ENCODE data around the gene NUP93.
"Not testable (repeated sequence)": the region's sequence is repeated elsewhere in the genome, so short reads cannot be mapped to it uniquely, and the experiment has no call there.

NUP93 gene

GRCh38 chr16:56779906-56780305 is 50.0 kb downstream of the NUP93 start:
- DNase-seq (ENCODE audit: low read depth): no peak

DNA sequence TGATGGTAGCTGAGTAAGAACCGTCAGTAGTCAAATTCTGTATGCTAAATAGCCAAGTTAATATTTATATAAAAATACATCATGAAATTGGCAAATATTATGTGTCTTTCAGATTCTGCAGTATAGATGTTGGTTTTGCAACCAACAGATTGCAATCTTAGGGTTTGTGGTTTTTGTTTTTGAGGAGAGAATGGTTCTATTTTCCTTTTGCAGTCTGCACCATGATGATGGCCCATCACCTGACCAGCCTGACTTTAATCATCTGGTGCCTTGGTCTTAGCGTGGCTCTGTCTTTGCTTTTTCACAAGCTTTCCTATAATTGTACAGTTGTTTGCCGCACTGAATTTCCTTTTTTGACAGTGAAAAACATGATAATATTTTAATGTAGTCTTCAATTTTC is 50.7 kb downstream of the NUP93 start:
- DNase-seq (ENCODE audit: low read depth): no peak

DNA sequence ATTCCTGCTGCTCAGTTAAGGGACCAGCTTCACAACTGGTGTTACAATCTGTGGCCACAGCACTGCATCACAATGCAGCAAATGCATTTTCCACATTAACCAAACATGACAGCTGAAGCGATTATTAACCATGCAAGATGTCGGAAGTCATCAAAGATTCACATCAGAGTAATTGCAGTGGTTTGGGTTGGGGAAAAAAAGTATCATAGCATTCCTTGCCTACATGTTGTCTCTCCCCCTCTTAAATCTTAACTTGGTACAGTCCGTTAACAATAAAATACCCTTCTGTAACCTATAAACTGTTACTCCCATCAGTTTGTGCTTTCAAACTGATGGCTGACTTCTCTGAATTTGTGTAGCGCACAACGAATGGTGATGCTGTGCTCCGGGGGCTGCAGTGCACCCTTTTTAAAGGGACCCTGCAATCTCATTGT is 51.6 kb downstream of the NUP93 start:
- no peak for DNase-seq (ENCODE audit: low read depth)

DNA sequence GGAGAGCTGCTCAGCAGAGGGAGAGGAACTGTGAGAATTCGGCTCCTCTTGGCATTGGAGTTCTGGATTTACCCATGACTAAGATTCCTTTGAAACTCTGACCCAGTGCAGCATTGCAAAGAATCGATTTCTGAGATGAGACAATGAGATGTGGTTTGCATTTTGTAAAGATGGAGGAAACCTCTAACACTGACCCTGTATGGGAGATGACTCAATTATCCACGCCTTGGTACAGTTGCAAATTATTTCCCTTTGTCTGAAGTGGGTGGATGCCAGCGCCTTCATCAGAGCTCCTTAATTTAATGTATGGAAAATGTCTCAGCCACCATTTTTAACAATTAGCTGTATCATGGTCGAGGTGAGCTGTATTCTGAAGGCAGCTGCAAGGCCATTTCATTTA is 53.4 kb downstream of the NUP93 start:
- no peak for DNase-seq (ENCODE audit: low read depth)

DNA sequence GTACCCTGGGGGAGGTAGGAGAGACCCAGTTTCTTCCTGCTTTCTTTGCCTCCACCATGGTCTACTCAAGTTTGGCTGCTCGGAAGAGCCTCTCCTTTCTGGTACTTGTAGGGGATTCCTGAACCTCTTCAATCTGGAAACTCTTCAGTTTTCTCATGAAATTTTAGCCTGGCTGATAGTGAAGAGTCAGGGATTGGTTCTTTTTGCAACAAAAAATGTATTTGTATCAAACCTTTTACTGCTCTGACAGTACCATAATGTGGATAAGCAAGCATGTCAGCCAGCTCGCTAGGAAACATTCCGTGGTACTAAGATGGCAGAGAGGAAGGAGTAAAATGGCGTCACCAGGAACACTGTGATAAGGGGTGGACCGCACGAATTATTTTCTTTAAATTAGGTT is 55.4 kb downstream of the NUP93 start:
- DNase-seq (ENCODE audit: low read depth): no peak

DNA sequence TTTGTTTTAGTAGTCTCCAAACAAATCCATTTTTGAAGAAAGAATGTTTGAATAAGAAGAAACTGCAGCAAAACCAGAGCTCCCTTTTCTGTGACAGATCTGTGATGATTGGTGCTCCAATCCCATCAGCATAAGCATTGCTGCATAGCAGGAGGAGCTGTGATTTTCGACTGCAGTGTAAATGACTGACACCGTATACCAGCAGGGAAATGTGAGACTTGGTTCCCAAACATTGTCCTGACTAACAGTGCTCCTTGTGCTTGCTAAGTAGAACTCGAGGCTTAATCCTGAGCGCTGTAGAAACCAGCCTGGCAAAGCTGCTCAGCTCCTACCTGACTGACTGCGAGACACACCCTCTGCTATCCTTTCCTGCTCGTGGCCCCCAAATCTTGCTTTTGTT is 57.2 kb downstream of the NUP93 start:
- no peak for DNase-seq (ENCODE audit: low read depth)

DNA sequence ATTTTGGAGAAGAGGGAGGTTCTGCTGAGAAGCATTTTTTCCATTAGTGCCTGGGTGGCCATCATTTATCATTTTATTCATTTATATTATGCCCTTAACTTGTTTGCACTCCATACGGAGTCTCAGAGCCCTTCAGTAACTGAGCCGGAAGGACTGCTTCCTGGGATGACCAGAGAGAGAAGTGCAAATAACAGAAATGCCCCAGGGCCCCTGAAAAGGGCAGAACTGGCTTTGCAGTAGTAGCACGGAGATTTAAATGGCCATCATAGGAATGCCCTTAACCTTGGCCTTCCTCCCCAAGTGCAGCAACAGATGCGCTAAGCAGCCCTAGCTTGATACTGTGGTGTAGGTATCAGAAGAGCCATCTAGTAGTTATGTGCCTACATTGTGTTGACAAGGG is 58.5 kb downstream of the NUP93 start:
- no peak for DNase-seq (ENCODE audit: low read depth)

DNA sequence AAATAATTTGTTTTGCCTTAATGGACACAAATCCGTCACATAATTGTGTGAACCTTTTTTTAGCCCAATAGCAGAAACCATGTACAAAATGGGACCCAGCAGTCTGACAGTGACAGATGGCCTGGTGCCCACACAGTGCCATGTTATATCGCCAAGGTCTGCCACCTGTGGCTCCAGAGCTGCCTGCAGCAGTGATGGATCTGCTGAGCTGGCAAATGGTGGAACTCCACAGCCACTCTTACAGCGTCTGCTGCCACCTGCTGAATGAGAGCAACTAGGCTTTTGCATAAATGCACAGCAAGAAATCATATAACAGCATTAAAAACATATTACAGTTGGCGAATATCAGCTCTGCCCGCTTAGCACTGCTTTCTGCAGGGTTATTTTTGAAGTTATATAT is 59.4 kb downstream of the NUP93 start:
- no peak for DNase-seq (ENCODE audit: low read depth)

GRCh38 chr16:56792967-56793366 is 63.0 kb downstream of the NUP93 start:
- DNase-seq (ENCODE audit: low read depth): no peak

- no peak for DNase-seq (ENCODE audit: low read depth)
Observed at GRCh38 chr16:56793492-56793891, 63.6 kb downstream of the NUP93 start.

- DNase-seq (ENCODE audit: low read depth): no peak
Observed at GRCh38 chr16:56795011-56795410, 65.1 kb downstream of the NUP93 start.

GRCh38 chr16:56797038-56797437 is 67.1 kb downstream of the NUP93 start:
- DNase-seq (ENCODE audit: low read depth): not testable (repeated sequence)

DNA sequence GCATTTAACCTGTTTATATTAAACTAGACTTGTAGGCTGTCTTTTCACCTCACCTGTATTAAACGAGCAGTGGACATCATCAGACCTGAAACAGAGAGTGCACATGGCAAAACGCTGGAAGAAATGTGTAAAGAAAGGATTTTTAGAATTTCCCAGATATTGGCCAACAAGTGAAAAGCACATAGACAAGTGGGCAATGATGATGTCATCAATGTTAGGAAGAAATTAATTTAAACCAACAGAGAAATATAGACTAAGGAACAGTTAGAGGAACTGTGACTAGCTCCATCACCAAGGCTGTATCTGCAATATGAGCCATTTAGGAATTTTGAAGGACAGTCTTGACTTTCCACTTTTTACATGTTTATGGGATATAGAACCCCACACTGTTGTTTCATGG is 67.9 kb downstream of the NUP93 start:
- DNase-seq (ENCODE audit: low read depth): no peak

GRCh38 chr16:56798955-56799354 is 69.0 kb downstream of the NUP93 start:
- DNase-seq (ENCODE audit: low read depth): no peak

DNA sequence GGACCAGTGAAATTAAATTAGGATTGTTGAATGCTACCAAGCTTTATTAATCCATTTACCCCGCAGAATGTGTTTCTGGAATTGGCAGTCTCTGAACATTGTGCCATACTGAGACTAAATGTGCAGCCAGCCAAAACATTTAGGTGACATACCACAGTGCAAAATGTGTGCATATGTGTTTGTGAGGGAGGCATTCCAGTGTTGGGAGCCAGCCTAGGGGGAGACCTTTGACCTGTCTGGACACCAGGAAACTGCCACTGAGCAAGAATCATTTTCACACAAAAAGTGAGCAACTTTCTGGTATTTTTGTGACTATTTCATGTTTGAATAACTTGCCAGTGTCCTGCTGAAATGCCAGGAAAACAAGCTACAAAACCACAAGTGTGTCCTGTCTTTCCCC is 70.4 kb downstream of the NUP93 start:
- no peak for DNase-seq (ENCODE audit: low read depth)

DNA sequence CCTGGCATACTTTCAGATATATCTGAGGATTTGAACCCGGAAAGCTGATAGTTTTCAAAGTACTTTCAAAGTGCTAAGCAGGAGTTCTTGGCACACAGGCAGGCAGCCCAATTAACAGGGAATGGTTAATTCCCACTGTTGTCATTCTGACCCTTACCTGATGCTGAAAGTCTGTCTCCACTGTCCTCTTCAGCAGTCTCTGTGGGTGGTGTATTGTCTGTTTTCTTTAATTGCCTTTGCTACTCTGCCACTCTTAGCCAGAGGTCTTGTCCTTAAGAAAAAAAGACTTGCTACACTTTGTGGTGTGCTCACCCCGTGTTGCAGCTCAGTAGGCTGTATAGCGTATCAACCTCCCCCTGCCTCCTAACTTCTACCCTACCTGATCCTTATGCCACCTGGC is 71.8 kb downstream of the NUP93 start:
- no peak for DNase-seq (ENCODE audit: low read depth)

DNA sequence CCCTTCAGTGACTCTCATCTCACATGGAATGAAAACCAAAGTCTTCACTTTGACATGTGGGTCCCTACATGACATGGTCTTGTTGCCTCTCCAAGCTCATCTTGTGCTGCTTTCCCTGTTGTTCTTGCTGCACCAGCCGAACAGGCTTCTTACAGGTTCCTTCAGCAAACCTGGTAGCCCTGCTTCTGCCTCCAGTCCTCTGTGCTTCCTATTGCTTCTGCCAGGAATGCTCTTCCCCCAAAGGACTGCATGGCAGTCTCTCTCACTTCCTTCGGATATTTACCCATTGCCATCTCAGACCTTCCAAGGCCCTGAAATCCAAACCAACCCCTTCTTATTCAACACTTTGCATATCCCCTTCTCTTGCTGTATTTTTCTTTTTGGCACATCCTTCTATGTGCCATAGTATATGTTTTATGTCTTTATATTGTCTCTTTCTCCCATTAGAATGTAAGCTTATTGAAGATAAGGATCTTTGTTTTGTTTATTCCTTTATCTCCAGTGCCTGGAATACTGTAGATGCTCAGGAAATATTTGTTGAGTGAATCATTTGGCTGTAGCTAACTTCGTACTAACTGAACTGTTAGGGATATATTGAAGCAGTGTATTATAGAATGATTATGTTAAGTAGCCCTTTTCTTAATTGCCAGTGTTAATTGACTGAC is 77.2 kb downstream of the NUP93 start:
- no peak for DNase-seq (ENCODE audit: low read depth)

DNA sequence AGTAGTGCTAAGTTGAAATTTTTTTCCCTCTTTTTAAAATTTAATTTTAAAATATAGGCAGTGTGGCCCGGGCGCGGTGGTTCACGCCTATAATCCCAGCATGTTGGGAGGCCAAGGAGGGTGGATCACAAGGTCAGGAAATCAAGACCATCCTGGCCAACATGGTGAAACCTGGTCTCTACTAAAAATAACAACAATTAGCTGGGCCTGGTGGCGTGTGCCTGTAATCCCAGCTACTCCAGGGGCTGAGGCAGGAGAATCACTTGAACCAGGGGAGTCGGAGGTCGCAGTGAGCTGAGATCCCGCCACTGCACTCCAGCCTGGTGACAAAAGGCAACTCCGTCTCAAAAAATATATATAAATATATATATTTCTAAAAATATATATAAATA is 77.7 kb downstream of the NUP93 start:
- DNase-seq (ENCODE audit: low read depth): not testable (repeated sequence)

DNA sequence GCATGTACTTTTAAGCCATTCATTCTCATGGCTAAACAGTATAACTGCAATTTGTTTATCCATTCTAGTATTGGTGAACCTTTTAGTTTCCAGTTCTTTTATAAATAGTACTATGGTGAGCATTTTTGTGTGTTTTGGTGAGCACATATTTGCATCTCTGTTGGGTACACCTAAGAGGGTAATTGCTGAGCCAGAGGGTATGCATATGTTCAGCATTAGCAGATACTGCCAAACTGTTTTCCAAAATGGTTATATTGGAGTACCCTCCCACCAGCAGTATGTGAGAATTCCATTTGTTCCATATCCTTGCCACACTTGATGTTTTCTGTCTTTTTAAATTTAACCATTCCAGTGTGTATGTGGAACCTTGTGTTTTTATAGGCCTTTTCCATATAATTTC is 81.0 kb downstream of the NUP93 start:
- DNase-seq (ENCODE audit: low read depth): no peak

GRCh38 chr16:56811602-56812001 is 81.7 kb downstream of the NUP93 start:
- DNase-seq (ENCODE audit: low read depth): not testable (repeated sequence)

- no peak for DNase-seq (ENCODE audit: low read depth)
Observed at GRCh38 chr16:56812884-56813283, 83.0 kb downstream of the NUP93 start.

DNA sequence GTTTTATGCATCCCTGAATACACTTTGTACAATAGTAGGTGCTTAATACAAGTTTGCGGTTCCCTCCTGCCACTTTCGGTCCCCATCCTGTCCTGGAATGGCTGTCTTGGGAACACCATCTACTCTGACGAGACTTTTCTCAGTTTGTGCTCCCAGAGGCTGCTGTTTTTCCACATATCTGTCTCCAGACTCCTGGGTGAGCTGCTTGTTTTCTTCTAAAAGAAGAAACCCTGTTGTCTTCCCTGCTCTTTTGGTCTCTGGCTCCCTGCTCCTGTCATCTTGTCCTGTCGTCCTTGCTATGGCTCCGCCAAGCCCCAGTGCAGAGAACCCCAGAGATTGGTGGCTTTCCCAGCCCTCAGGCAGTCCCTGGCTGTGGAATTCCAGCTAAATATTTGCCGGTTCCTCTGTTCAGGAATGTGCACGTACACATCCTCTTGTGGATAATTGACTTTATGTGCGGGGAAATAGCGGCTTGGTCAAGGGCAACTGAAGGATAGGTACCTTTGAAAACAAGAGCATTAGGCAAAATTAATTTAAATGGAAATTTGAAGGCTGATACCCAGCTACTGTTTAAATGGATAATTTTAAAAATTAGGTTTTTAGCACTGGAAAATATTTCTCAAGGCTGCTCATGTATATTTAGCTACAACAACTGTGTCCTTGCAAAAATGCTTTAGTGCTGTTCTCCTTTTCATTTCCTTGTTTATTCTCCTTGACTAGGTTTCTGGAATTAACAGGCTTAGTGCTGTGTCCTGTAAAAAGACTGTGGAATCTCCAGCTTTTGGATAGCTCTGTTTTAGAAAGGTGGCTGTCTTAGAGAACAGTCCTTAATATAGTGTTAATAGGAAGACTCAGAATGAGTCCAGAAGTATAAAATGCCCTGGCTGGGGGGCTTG is 84.9 kb downstream of the NUP93 start:
- DNase-seq (ENCODE audit: low read depth): no peak

- no peak for DNase-seq (ENCODE audit: low read depth)
Observed at GRCh38 chr16:56815721-56816120, 85.8 kb downstream of the NUP93 start.

- no peak for DNase-seq (ENCODE audit: low read depth)
Observed at GRCh38 chr16:56817056-56817455, 87.1 kb downstream of the NUP93 start.

Data from stimulated activated CD8-positive, alpha-beta memory T cell treated with anti-CD3 and anti-CD28 coated beads, Interleukin-4, amount 100 ng/mL, for 24 hours (primary cell).